IMR-90 (cell line): ENCODE data around the gene THYN1. TPM values are rescaled to one million over a fixed set of nuclear protein-coding genes. Genes with fewer than 3 reads are reported as not detected.

Experiments
- ATAC-seq: fragments of 200-7000 bp; cut with Tn5 transposase; 2 replicates; pipeline ENCODE4 v1.9.1; 2020; ENCODE audit warnings: low read depth, mild to moderate bottlenecking, moderate library complexity
- BruUV-seq: library from RNA; stranded (reverse); fragments of 400-500 nt; replicated peaks from 2 replicates; lab custom pipeline; 2021; lab: Mats Ljungman, UMichigan
- CTCF ChIA-PET: fragments of 300-600 bp; formaldehyde crosslinking; extraction: SDS; loops from one replicate; lab custom pipeline; 2021; ENCODE audit warnings: antibody characterized with exemption; lab: Yijun Ruan, JAX
- POLR2A ChIA-PET: fragments of 300-600 bp; sonication (Branson Sonifier 250); formaldehyde crosslinking; loops from one replicate; lab custom pipeline; 2022; ENCODE audit warnings: antibody characterized with exemption; ENCODE audit not compliant: unreplicated experiment; lab: Charles Lee
- DNase-seq: peaks from one replicate; pipeline ENCODE4 v3.0.0; 2013
- H2AFZ ChIP-seq: replicated peaks from 2 replicates; pipeline ENCODE3; 2013; ENCODE audit warnings: low read length, mild to moderate bottlenecking; ENCODE audit not compliant: poor library complexity
- H2AK5ac ChIP-seq: 2 replicates; pipeline ENCODE4 v1.6.1; 2013; ENCODE audit warnings: low read depth, low read length, inconsistent platforms
- H2AK9ac ChIP-seq: replicated peaks from 2 replicates; pipeline ENCODE3; 2013; ENCODE audit warnings: mild to moderate bottlenecking, low read depth, low read length, moderate library complexity; ENCODE audit not compliant: poor library complexity
- H2BK120ac ChIP-seq: 2 replicates; pipeline ENCODE4 v1.6.1; 2013; ENCODE audit warnings: low read depth, low read length, inconsistent platforms
- H2BK15ac ChIP-seq: 3 replicates; pipeline ENCODE4 v1.6.1; 2013; ENCODE audit warnings: low read depth, low read length, inconsistent platforms
- H2BK20ac ChIP-seq: 2 replicates; pipeline ENCODE4 v1.6.1; 2013; ENCODE audit warnings: low read depth, mild to moderate bottlenecking, inconsistent platforms, low read length, moderate library complexity
- H2BK5ac ChIP-seq: 2 replicates; pipeline ENCODE4 v1.6.1; 2013; ENCODE audit warnings: mild to moderate bottlenecking, low read depth, low read length, inconsistent platforms; ENCODE audit not compliant: poor library complexity, severe bottlenecking
- H3K14ac ChIP-seq: replicated peaks from 2 replicates; pipeline ENCODE4 v1.6.1; 2013; ENCODE audit warnings: low read depth, low read length, inconsistent platforms
- H3K18ac ChIP-seq: 2 replicates; pipeline ENCODE4 v1.6.1; 2013; ENCODE audit warnings: low read depth, low read length, control low read depth
- H3K23ac ChIP-seq: 2 replicates; pipeline ENCODE4 v1.6.1; 2013; ENCODE audit warnings: low read depth, low read length, inconsistent platforms
- H3K27ac ChIP-seq: 2 replicates; pipeline ENCODE4 v1.5.1; 2013; ENCODE audit warnings: mild to moderate bottlenecking, control low read depth, low read length; ENCODE audit not compliant: insufficient read depth
- H3K27me3 ChIP-seq: 2 replicates; pipeline ENCODE4 v1.6.1; 2013; ENCODE audit warnings: low read length; ENCODE audit not compliant: control insufficient read depth, insufficient read depth
- H3K36me3 ChIP-seq: 2 replicates; pipeline ENCODE4 v1.6.1; 2013; ENCODE audit warnings: low read length, mixed read lengths; ENCODE audit not compliant: control insufficient read depth, insufficient read depth
- H3K4ac ChIP-seq: 2 replicates; pipeline ENCODE4 v1.6.1; 2013; ENCODE audit warnings: low read depth, low read length, inconsistent platforms
- H3K4me1 ChIP-seq: 2 replicates; pipeline ENCODE4 v1.6.1; 2013; ENCODE audit warnings: low read length, mixed read lengths; ENCODE audit not compliant: control insufficient read depth, insufficient read depth
- H3K4me2 ChIP-seq: 2 replicates; pipeline ENCODE4 v1.6.1; 2013; ENCODE audit warnings: low read depth, mild to moderate bottlenecking, control low read depth, low read length, moderate library complexity
- H3K4me3 ChIP-seq: 2 replicates; pipeline ENCODE4 v1.5.1; 2013; ENCODE audit warnings: low read depth, mild to moderate bottlenecking, control low read depth, low read length, moderate library complexity; ENCODE audit not compliant: insufficient read depth
- H3K56ac ChIP-seq: 2 replicates; pipeline ENCODE4 v1.6.1; 2013; ENCODE audit warnings: low read length, inconsistent platforms; ENCODE audit not compliant: insufficient read depth; ENCODE audit errors: extremely low read depth
- H3K79me1 ChIP-seq, 2 experiments: 2 replicates each; pipeline ENCODE4 v1.6.1; 2013; ENCODE audit warnings: low read length in 2 of 2, inconsistent platforms in 1 of 2, low read depth in 1 of 2
- H3K9ac ChIP-seq: 2 replicates; pipeline ENCODE4 v1.6.1; 2013; ENCODE audit warnings: low read depth, low read length, control low read depth
- H3K9me1 ChIP-seq: 2 replicates; pipeline ENCODE4 v1.6.1; 2013; ENCODE audit warnings: low read length, inconsistent platforms; ENCODE audit not compliant: insufficient read depth
- H3K9me3 ChIP-seq: 2 replicates; pipeline ENCODE4 v1.6.1; 2013; ENCODE audit warnings: low read length; ENCODE audit not compliant: control insufficient read depth, insufficient read depth
- H4K20me1 ChIP-seq: 2 replicates; pipeline ENCODE4 v1.6.1; 2013; ENCODE audit warnings: low read length, inconsistent platforms; ENCODE audit not compliant: insufficient read depth
- H4K5ac ChIP-seq: 2 replicates; pipeline ENCODE4 v1.6.1; 2013; ENCODE audit warnings: mild to moderate bottlenecking, low read depth, low read length, control low read depth
- H4K8ac ChIP-seq, 2 experiments: 2 replicates each; pipeline ENCODE4 v1.6.1; 2013; ENCODE audit warnings: low read depth in 2 of 2, low read length in 2 of 2, control low read depth in 1 of 2, inconsistent platforms in 1 of 2
- H4K91ac ChIP-seq: 2 replicates; pipeline ENCODE4 v1.6.1; 2013; ENCODE audit warnings: low read depth, low read length, inconsistent platforms; ENCODE audit not compliant: insufficient read depth
- BHLHE40 ChIP-seq: fragments of 150-350 bp; IDR thresholded peaks from 2 replicates; pipeline ENCODE4 v1.6.1; 2016; ENCODE audit warnings: mild to moderate bottlenecking, low read depth, low read length
- CEBPB ChIP-seq: IDR thresholded peaks from 2 replicates; pipeline ENCODE4 v1.6.1; 2012; ENCODE audit warnings: low read depth, low read length, improper control_type of control experiment
- FOS ChIP-seq: fragments of 150-350 bp; IDR thresholded peaks from 2 replicates; pipeline ENCODE4 v1.6.1; 2016; ENCODE audit warnings: low read depth, low read length
- MAFK ChIP-seq: IDR thresholded peaks from 2 replicates; pipeline ENCODE4 v1.6.1; 2012; ENCODE audit warnings: low read depth, low read length, improper control_type of control experiment
- MAZ ChIP-seq: IDR thresholded peaks from 2 replicates; pipeline ENCODE4 v1.6.1; 2012; ENCODE audit warnings: low read depth, mild to moderate bottlenecking, low read length, improper control_type of control experiment, moderate library complexity, borderline replicate concordance
- MXI1 ChIP-seq: IDR thresholded peaks from 2 replicates; pipeline ENCODE4 v1.6.1; 2012; ENCODE audit warnings: low read depth, mild to moderate bottlenecking, low read length, moderate library complexity, borderline replicate concordance
- POLR2A ChIP-seq: IDR thresholded peaks from 2 replicates; pipeline ENCODE4 v1.6.1; 2012; ENCODE audit warnings: mild to moderate bottlenecking, low read depth, low read length
- RCOR1 ChIP-seq: IDR thresholded peaks from 2 replicates; pipeline ENCODE4 v1.6.1; 2012; ENCODE audit warnings: mild to moderate bottlenecking, low read length, improper control_type of control experiment; ENCODE audit not compliant: insufficient replicate concordance
- SMC3 ChIP-seq: fragments of 150-350 bp; IDR thresholded peaks from 2 replicates; pipeline ENCODE4 v1.6.1; 2016; ENCODE audit warnings: low read depth, mild to moderate bottlenecking, antibody characterized with exemption, low read length, moderate library complexity
- WGBS, 2 experiments: methylation state at CpG; one replicate each; pipeline versions ENCODE4 v1.1.5 to v1.1.7; 2013; ENCODE audit warnings: missing lambda C conversion rate in 2 of 2; ENCODE audit not compliant: insufficient read length in 1 of 2; ENCODE audit errors: extremely low coverage in 2 of 2; 5-methylcytosine and 5-hydroxymethylcytosine counted together
- dilution Hi-C: fragments of 300-500 bp; cut with HindIII; formaldehyde crosslinking; loops from one replicate; pipeline ENCODE4 v1.14.3; 2018; ENCODE audit warnings: low sequenced_read_pairs; ENCODE audit not compliant: unreplicated experiment
- in situ Hi-C: fragments of 300-500 bp; cut with MboI; formaldehyde crosslinking; loops from 3 replicates; pipeline ENCODE4 v1.14.3; 2019; ENCODE audit warnings: low sequenced_read_pairs, inconsistent platforms, mixed read lengths
- intact Hi-C: fragments of 100-400 bp; cut with micrococcal nuclease; formaldehyde crosslinking; loops from 2 replicates; pipeline ENCODE4 v1.10.0; 2022
- polyA plus RNA-seq, 3 experiments: library from polyadenylated mRNA; depleted of rRNA; stranded (reverse); fragments of >200 nt; gene quantifications; 2 replicates each; pipeline ENCODE4 v1.2.3, GENCODE V29; 2012; ENCODE audit warnings: low replicate concordance in 1 of 3
- total RNA-seq: library from RNA; depleted of rRNA; stranded (reverse); fragments of >200 nt; gene quantifications from 2 replicates; pipeline ENCODE4 v1.2.3, GENCODE V29; 2012
- TF ChIP-seq, protein P1 (sequence below): fragments of 150-350 bp; IDR thresholded peaks from 2 replicates; pipeline ENCODE4 v1.6.1; 2017; ENCODE audit warnings: mild to moderate bottlenecking, antibody characterized with exemption, low read length, low read depth

The THYN1 gene
- total and polyA plus RNA-seq, 2 of the 4 experiments (the other 2 are of a cell fraction) = 43.1 to 72.1 TPM

GRCh38 chr11:134223836-134224709 lies 29.1 kb downstream of the THYN1 start, which contains the start of the genes NCAPD3 and VPS26B:
NCAPD3 (minus strand) TSS chr11:134223967; CDS start chr11:134223926, 41 bp downstream.
VPS26B (plus strand) TSS chr11:134224671; CDS start chr11:134225123, 452 bp downstream.
- dilution Hi-C loops = no loop called here
- CTCF ChIA-PET = interaction anchor here (1.0 kb wide), 1 partner anchor 13 kb away, joined by 3 read pairs; no protein-coding TSS in a partner anchor
- peak within 1 kb of the TSS; percentile 33 for H3K56ac ChIP-seq

More at GRCh38 chr11:134223836-134224709, 29.1 kb downstream of the THYN1 start, which contains the start of the genes NCAPD3 and VPS26B:
- Histone ChIP-seq H3K4me1 (peaks cover 3% of the 10 kb centered on the region; the same call in 1 of the 2 replicates), H2AFZ (peak within 1 kb of the TSS; percentile 92), H3K79me1 (peaks cover 11 to 43% of the 10 kb centered on the region in 2 experiments), H4K20me1 (peaks cover 16% of the 10 kb centered on the region), H2AK9ac (peak within 1 kb of the TSS; percentile 92), H3K9me1 (peaks cover 15% of the 10 kb centered on the region), H3K18ac (peak within 1 kb of the TSS; percentile 43), H2BK5ac (peak within 1 kb of the TSS; percentile 75), H2BK20ac (no peak within 1 kb of the TSS), H2AK5ac (0 out of 2 replicates have a peak within 1 kb of the TSS, but pooled peaks have one; percentile 49), H4K8ac (peak within 1 kb of the TSS; percentile 77 to 81), H3K14ac (peak within 1 kb of the TSS; percentile 79), H3K9me3 (no peaks in the 10 kb centered on the region), H3K9ac (peak within 1 kb of the TSS; percentile 91), H3K27ac (peak within 1 kb of the TSS; percentile 82), H3K23ac (peak within 1 kb of the TSS; percentile 91), H4K91ac (peak within 1 kb of the TSS; percentile 39), H2BK15ac (peak within 1 kb of the TSS; percentile 6; the same call in 1 of the 3 replicates), H3K27me3 (no peaks in the 10 kb centered on the region), H3K4me3 (peak within 1 kb of the TSS; percentile 70), H3K4me2 (peak within 1 kb of the TSS; percentile 96), H2BK120ac (peak within 1 kb of the TSS; percentile 21), H4K5ac (peak within 1 kb of the TSS; percentile 72), H3K36me3 (peaks cover 2% of the 10 kb centered on the region), H3K4ac (peak within 1 kb of the TSS; percentile 77)
- intact Hi-C loops (loop anchor here (1.0 to 10.0 kb wide), 3 partner anchors 29 to 299 kb away; partner anchors contain the start of genes ACAD8 and THYN1), in situ Hi-C loops (no loop called here)
- ATAC-seq (peak; percentile 85), DNase-seq (peak; percentile 93)
- TF ChIP-seq POLR2A (peak; percentile 71), MAZ (peak; percentile 73), FOS (peak; percentile 54; the same call in 1 of the 2 replicates), CEBPB (no peak), MXI1 (peak; percentile 99), SMC3 (no peak), RCOR1 (no peak), BHLHE40 (peak; percentile 76), MAFK (no peak)
- TF ChIP-seq, protein P1, sequence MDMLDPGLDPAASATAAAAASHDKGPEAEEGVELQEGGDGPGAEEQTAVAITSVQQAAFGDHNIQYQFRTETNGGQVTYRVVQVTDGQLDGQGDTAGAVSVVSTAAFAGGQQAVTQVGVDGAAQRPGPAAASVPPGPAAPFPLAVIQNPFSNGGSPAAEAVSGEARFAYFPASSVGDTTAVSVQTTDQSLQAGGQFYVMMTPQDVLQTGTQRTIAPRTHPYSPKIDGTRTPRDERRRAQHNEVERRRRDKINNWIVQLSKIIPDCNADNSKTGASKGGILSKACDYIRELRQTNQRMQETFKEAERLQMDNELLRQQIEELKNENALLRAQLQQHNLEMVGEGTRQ = 0 out of 2 replicates have a peak, but pooled peaks have one; percentile 7
- POLR2A ChIA-PET = interaction anchor here (0.6 kb wide), 1 partner anchor 42 kb away, joined by 3 read pairs; no protein-coding TSS in a partner anchor
- 0% methylated on average over 47 of the region's 89 CpGs; no CpG with 5 or more reads in 1 of the 2 experiments for WGBS, 2 experiments
- no TSS peak for BruUV-seq
